NCI-H128 (cell line): ENCODE data around the gene ELOVL7.
A peak's percentile ranks its signal among the peaks of the same experiment; 100 is the strongest.
"Not testable (repeated sequence)": the region's sequence is repeated elsewhere in the genome, so short reads cannot be mapped to it uniquely, and the experiment has no call there.

Source experiments
- DNase-seq: peaks from one replicate; lab custom pipeline; 2025; ENCODE audit not compliant: unreplicated experiment; lab: John Stamatoyannopoulos, UW

Gene ELOVL7

GRCh38 chr5:60843936-60844905 is at the start of gene ELOVL7:
TSS of gene ELOVL7 (minus strand) at chr5:60844269. CDS start at chr5:60787397, 56,872 bp downstream.
- peak; percentile 48 for DNase-seq

GRCh38 chr5:60893521-60893920 is 49.5 kb upstream of the ELOVL7 start:
- no peak for DNase-seq

- DNase-seq = no peak
Observed at GRCh38 chr5:60891667-60892066, 47.6 kb upstream of the ELOVL7 start.

- no peak for DNase-seq
Observed at GRCh38 chr5:60888359-60889061, 44.4 kb upstream of the ELOVL7 start.

GRCh38 chr5:60887746-60888145 is 43.7 kb upstream of the ELOVL7 start:
- no peak for DNase-seq

GRCh38 chr5:60887096-60887495 is 43.0 kb upstream of the ELOVL7 start:
- no peak for DNase-seq

- DNase-seq = no peak
Observed at GRCh38 chr5:60886158-60886557, 42.1 kb upstream of the ELOVL7 start.

- DNase-seq = no peak
Observed at GRCh38 chr5:60883229-60883628, 39.2 kb upstream of the ELOVL7 start.

GRCh38 chr5:60872892-60873291 is 28.8 kb upstream of the ELOVL7 start:
- no peak for DNase-seq

- DNase-seq = no peak
Observed at GRCh38 chr5:60870857-60871256, 26.8 kb upstream of the ELOVL7 start.

- DNase-seq = not testable (repeated sequence)
Observed at GRCh38 chr5:60860572-60860971, 16.5 kb upstream of the ELOVL7 start.

- DNase-seq = no peak
Observed at GRCh38 chr5:60856066-60856465, 12.0 kb upstream of the ELOVL7 start.

- no peak for DNase-seq
Observed at GRCh38 chr5:60852940-60853339, 8.9 kb upstream of the ELOVL7 start.

- DNase-seq = no peak
Observed at GRCh38 chr5:60852317-60852716, 8.2 kb upstream of the ELOVL7 start.

GRCh38 chr5:60851626-60852025 is 7.6 kb upstream of the ELOVL7 start:
- no peak for DNase-seq

GRCh38 chr5:60846298-60846697 is 2.2 kb upstream of the ELOVL7 start:
- no peak for DNase-seq

GRCh38 chr5:60843386-60843935 is 608 bp downstream of the ELOVL7 start:
- no peak for DNase-seq

GRCh38 chr5:60842871-60843385 is 1.1 kb downstream of the ELOVL7 start:
- no peak for DNase-seq

GRCh38 chr5:60841361-60841760 is 2.7 kb downstream of the ELOVL7 start:
- DNase-seq = no peak

- no peak for DNase-seq
Observed at GRCh38 chr5:60836131-60836530, 7.9 kb downstream of the ELOVL7 start.

GRCh38 chr5:60835554-60835953 is 8.5 kb downstream of the ELOVL7 start:
- no peak for DNase-seq

GRCh38 chr5:60833520-60833919 is 10.5 kb downstream of the ELOVL7 start:
- DNase-seq = no peak
